HG03139 (cell line): ENCODE measurements around the gene RAD51B.
"Not testable (repeated sequence)": the region's sequence is repeated elsewhere in the genome, so short reads cannot be mapped to it uniquely, and the experiment has no call there.

Source experiments
- ATAC-seq: cut with Tn5 transposase; IDR thresholded peaks from one replicate; pipeline ENCODE4 v1.9.1; 2021; ENCODE audit not compliant: unreplicated experiment

The RAD51B gene

GRCh38 chr14:68198713-68199495 is 379.3 kb downstream of the RAD51B start:
- no peak for ATAC-seq

- no peak for ATAC-seq
These were observed 380.1 kb downstream of the RAD51B start for GRCh38 chr14:68199554-68200151.

- no peak for ATAC-seq
These were observed 384.3 kb downstream of the RAD51B start for GRCh38 chr14:68203871-68204270.

GRCh38 chr14:68208218-68208617 is 388.6 kb downstream of the RAD51B start:
- no peak for ATAC-seq

- no peak for ATAC-seq
These were observed 389.2 kb downstream of the RAD51B start for GRCh38 chr14:68208626-68209317.

- peak; percentile 80 for ATAC-seq
These were observed 391.2 kb downstream of the RAD51B start for GRCh38 chr14:68210729-68211299.

- no peak for ATAC-seq
These were observed 391.8 kb downstream of the RAD51B start for GRCh38 chr14:68211421-68211820.

GRCh38 chr14:68211886-68212285 is 392.3 kb downstream of the RAD51B start:
- ATAC-seq: no peak

GRCh38 chr14:68212361-68212760 is 392.8 kb downstream of the RAD51B start:
- ATAC-seq: no peak

GRCh38 chr14:68214431-68214830 is 394.9 kb downstream of the RAD51B start:
- no peak for ATAC-seq

- no peak for ATAC-seq
These were observed 396.1 kb downstream of the RAD51B start for GRCh38 chr14:68215629-68216028.

GRCh38 chr14:68216079-68216478 is 396.5 kb downstream of the RAD51B start:
- no peak for ATAC-seq

GRCh38 chr14:68216957-68217356 is 397.4 kb downstream of the RAD51B start:
- ATAC-seq: no peak

- no peak for ATAC-seq
These were observed 398.3 kb downstream of the RAD51B start for GRCh38 chr14:68217791-68218340.

- ATAC-seq: no peak
These were observed 399.8 kb downstream of the RAD51B start for GRCh38 chr14:68219407-68219806.

- ATAC-seq: not testable (repeated sequence)
These were observed 401.5 kb downstream of the RAD51B start for GRCh38 chr14:68221046-68221445.

GRCh38 chr14:68222154-68222553 is 402.6 kb downstream of the RAD51B start:
- no peak for ATAC-seq

- ATAC-seq: no peak
These were observed 403.1 kb downstream of the RAD51B start for GRCh38 chr14:68222726-68223125.

GRCh38 chr14:68223631-68224030 is 404.1 kb downstream of the RAD51B start:
- ATAC-seq: no peak

- no peak for ATAC-seq
These were observed 405.7 kb downstream of the RAD51B start for GRCh38 chr14:68225321-68225720.

- no peak for ATAC-seq
These were observed 406.9 kb downstream of the RAD51B start for GRCh38 chr14:68226523-68226922.
